ENCODE measurements around the gene HBEGF.

DNA sequence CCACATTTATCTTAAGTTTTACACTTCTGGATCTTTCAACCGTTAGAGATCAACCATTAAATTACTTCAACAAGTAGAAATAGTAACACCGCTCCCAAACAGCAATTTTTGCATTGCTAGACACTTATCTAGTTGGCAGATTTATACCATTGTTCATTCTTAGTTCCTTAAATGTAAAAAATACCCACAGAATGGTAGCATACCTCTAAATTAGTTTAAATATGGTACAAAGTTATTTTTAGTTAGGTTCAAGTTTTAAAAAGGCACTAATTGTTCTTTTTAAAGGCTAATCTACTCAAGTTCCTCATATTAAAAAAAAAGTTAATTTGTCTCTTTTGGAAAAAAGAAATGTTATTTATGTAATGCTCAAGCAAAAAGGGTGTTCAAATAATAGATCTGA, 51.6 kb downstream of the HBEGF start:
- TF ChIP-seq, protein P1, sequence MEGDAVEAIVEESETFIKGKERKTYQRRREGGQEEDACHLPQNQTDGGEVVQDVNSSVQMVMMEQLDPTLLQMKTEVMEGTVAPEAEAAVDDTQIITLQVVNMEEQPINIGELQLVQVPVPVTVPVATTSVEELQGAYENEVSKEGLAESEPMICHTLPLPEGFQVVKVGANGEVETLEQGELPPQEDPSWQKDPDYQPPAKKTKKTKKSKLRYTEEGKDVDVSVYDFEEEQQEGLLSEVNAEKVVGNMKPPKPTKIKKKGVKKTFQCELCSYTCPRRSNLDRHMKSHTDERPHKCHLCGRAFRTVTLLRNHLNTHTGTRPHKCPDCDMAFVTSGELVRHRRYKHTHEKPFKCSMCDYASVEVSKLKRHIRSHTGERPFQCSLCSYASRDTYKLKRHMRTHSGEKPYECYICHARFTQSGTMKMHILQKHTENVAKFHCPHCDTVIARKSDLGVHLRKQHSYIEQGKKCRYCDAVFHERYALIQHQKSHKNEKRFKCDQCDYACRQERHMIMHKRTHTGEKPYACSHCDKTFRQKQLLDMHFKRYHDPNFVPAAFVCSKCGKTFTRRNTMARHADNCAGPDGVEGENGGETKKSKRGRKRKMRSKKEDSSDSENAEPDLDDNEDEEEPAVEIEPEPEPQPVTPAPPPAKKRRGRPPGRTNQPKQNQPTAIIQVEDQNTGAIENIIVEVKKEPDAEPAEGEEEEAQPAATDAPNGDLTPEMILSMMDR (conservative IDR thresholded peaks at IDR 0.05 in 1 of 2, IDR thresholded peaks at IDR 0.05 in 1 of 2; ENCODE audit: low read depth in 1 of 2, low read length in 2 of 2): no peak
- no peak for TF ChIP-seq EZH2 (IDR thresholded peaks at IDR 0.05; ENCODE audit: low read length, missing control alignments)
